H9 (cell line): Measurements from ENCODE around the gene EFL1. TPM values are rescaled to one million over a fixed set of nuclear protein-coding genes. Genes with fewer than 3 reads are reported as not detected.
A peak's percentile ranks its signal among the peaks of the same experiment; 100 is the strongest.

Experiments
- DNase-seq: peaks from one replicate; pipeline ENCODE4 v3.0.0-alpha.2; 2017
- H2AFZ ChIP-seq: one replicate; pipeline ENCODE4 v1.6.1; 2013; ENCODE audit warnings: mild to moderate bottlenecking, low read length, control low read depth, moderate library complexity
- H2AK5ac ChIP-seq: 2 replicates; pipeline ENCODE4 v1.6.1; 2013; ENCODE audit warnings: low read length, control low read depth, mixed read lengths; ENCODE audit not compliant: insufficient read length
- H2BK120ac ChIP-seq: one replicate; pipeline ENCODE4 v1.6.1; 2013; ENCODE audit warnings: low read depth, mild to moderate bottlenecking, low read length, control low read depth, inconsistent platforms; ENCODE audit not compliant: poor library complexity, severe bottlenecking
- H2BK12ac ChIP-seq: 2 replicates; pipeline ENCODE4 v1.6.1; 2013; ENCODE audit warnings: low read length, control low read depth, mixed read lengths, low read depth; ENCODE audit not compliant: insufficient read length
- H2BK15ac ChIP-seq: 2 replicates; pipeline ENCODE4 v1.6.1; 2013; ENCODE audit warnings: low read depth, low read length, control low read depth
- H2BK20ac ChIP-seq: one replicate; pipeline ENCODE4 v1.6.1; 2013; ENCODE audit warnings: low read depth, mild to moderate bottlenecking, low read length, control low read depth, inconsistent platforms; ENCODE audit not compliant: poor library complexity, severe bottlenecking
- H2BK5ac ChIP-seq: 2 replicates; pipeline ENCODE4 v1.6.1; 2013; ENCODE audit warnings: low read length, control low read depth, mixed read lengths; ENCODE audit not compliant: insufficient read length
- H3K14ac ChIP-seq: 2 replicates; pipeline ENCODE4 v1.6.1; 2013; ENCODE audit warnings: low read length, control low read depth; ENCODE audit not compliant: insufficient read depth
- H3K18ac ChIP-seq: 2 replicates; pipeline ENCODE4 v1.6.1; 2013; ENCODE audit warnings: low read depth, mild to moderate bottlenecking, mixed read lengths, low read length, control low read depth; ENCODE audit not compliant: insufficient read length
- H3K23ac ChIP-seq: 2 replicates; pipeline ENCODE4 v1.6.1; 2013; ENCODE audit warnings: low read length, control low read depth, mixed read lengths, low read depth; ENCODE audit not compliant: insufficient read length
- H3K23me2 ChIP-seq: 2 replicates; pipeline ENCODE4 v1.6.1; 2013; ENCODE audit warnings: low read depth, mild to moderate bottlenecking, mixed read lengths, low read length, control low read depth; ENCODE audit not compliant: insufficient read length, poor library complexity, severe bottlenecking
- H3K27ac ChIP-seq: 2 replicates; pipeline ENCODE4 v1.5.1; 2013; ENCODE audit warnings: low read length, control low read depth, mixed read lengths, low read depth; ENCODE audit not compliant: insufficient read length
- H3K27me3 ChIP-seq: 2 replicates; pipeline ENCODE4 v1.6.1; 2013; ENCODE audit warnings: low read length, control low read depth, inconsistent platforms; ENCODE audit not compliant: insufficient read depth
- H3K4ac ChIP-seq: 2 replicates; pipeline ENCODE4 v1.6.1; 2013; ENCODE audit warnings: low read depth, mild to moderate bottlenecking, control low read depth, inconsistent platforms, low read length, moderate library complexity
- H3K4me1 ChIP-seq: 2 replicates; pipeline ENCODE4 v1.6.1; 2013; ENCODE audit warnings: low read length, control low read depth, inconsistent platforms; ENCODE audit not compliant: insufficient read depth
- H3K4me2 ChIP-seq: 2 replicates; pipeline ENCODE4 v1.6.1; 2013; ENCODE audit warnings: low read length, control low read depth, mixed read lengths; ENCODE audit not compliant: insufficient read length, insufficient read depth
- H3K56ac ChIP-seq: 2 replicates; pipeline ENCODE4 v1.6.1; 2013; ENCODE audit warnings: low read depth, mild to moderate bottlenecking, mixed read lengths, low read length, control low read depth; ENCODE audit not compliant: insufficient read length
- H3K79me1 ChIP-seq: 2 replicates; pipeline ENCODE4 v1.6.1; 2013; ENCODE audit warnings: low read depth, mild to moderate bottlenecking, moderate library complexity, low read length, control low read depth, inconsistent platforms; ENCODE audit not compliant: insufficient read depth, poor library complexity, severe bottlenecking
- H3K79me2 ChIP-seq: 2 replicates; pipeline ENCODE4 v1.6.1; 2013; ENCODE audit warnings: low read length, control low read depth, inconsistent platforms; ENCODE audit not compliant: insufficient read depth
- H3K9ac ChIP-seq: 2 replicates; pipeline ENCODE4 v1.6.1; 2013; ENCODE audit warnings: low read length, control low read depth, mixed read lengths; ENCODE audit not compliant: insufficient read length; ENCODE audit errors: extremely low read depth
- H3K9me3 ChIP-seq: one replicate; pipeline ENCODE4 v1.6.1; 2013; ENCODE audit warnings: low read depth, low read length, inconsistent platforms; ENCODE audit not compliant: control insufficient read depth
- H3T11ph ChIP-seq: one replicate; pipeline ENCODE4 v1.6.1; 2013; ENCODE audit warnings: mild to moderate bottlenecking, low read length, control low read depth, inconsistent platforms
- H4K20me1 ChIP-seq: one replicate; pipeline ENCODE4 v1.6.1; 2013; ENCODE audit not compliant: control insufficient read depth, insufficient read length, insufficient read depth
- H4K5ac ChIP-seq: 2 replicates; pipeline ENCODE4 v1.6.1; 2013; ENCODE audit warnings: low read depth, mild to moderate bottlenecking, mixed read lengths, low read length, control low read depth; ENCODE audit not compliant: insufficient read length
- H4K8ac ChIP-seq: replicated peaks from 2 replicates; pipeline ENCODE4 v1.6.1; 2013; ENCODE audit warnings: low read length, control low read depth, mixed read lengths, low read depth; ENCODE audit not compliant: insufficient read length
- H4K91ac ChIP-seq: 2 replicates; pipeline ENCODE4 v1.6.1; 2013; ENCODE audit warnings: low read depth, mild to moderate bottlenecking, moderate library complexity, mixed read lengths, low read length, control low read depth; ENCODE audit not compliant: insufficient read length
- H3K27ac Mint-ChIP-seq, 3 experiments: 2 replicates in 2 of 3; 3 replicates in 1 of 3; pipeline ENCODE4 v1.8.0; 2020 to 2021; ENCODE audit warnings: mixed read lengths in 3 of 3, mild to moderate bottlenecking in 1 of 3, moderate library complexity in 1 of 3
- H3K27me3 Mint-ChIP-seq: 2 replicates; pipeline ENCODE4 v1.8.0; 2021; ENCODE audit warnings: low read depth, mild to moderate bottlenecking, moderate library complexity, mixed read lengths
- H3K36me3 Mint-ChIP-seq, 3 experiments: 2 replicates in 2 of 3; 3 replicates in 1 of 3; pipeline ENCODE4 v1.8.0; 2020 to 2021; ENCODE audit warnings: low read depth in 3 of 3, mixed read lengths in 3 of 3; ENCODE audit not compliant: insufficient read depth in 1 of 3
- H3K4me1 Mint-ChIP-seq, 2 experiments: 2 replicates each; pipeline ENCODE4 v1.8.0; 2020; ENCODE audit warnings: mixed read lengths in 2 of 2
- H3K4me3 Mint-ChIP-seq, 2 experiments: 2 replicates in 1 of 2; 3 replicates in 1 of 2; pipeline ENCODE4 v1.8.0; 2020 to 2021; ENCODE audit warnings: mild to moderate bottlenecking in 2 of 2, mixed read lengths in 2 of 2, moderate library complexity in 1 of 2
- H3K9me3 Mint-ChIP-seq, 2 experiments: 2 replicates in 1 of 2; 3 replicates in 1 of 2; pipeline ENCODE4 v1.8.0; 2020; ENCODE audit warnings: mild to moderate bottlenecking in 2 of 2, mixed read lengths in 2 of 2, moderate library complexity in 1 of 2
- WGBS: extraction: QIAGEN DNeasy Blood & Tissue Kit; methylation state at CpG from one replicate; pipeline ENCODE4 v1.1.7; 2013; ENCODE audit warnings: missing lambda C conversion rate, low lambda C conversion rate, mixed read lengths; ENCODE audit not compliant: insufficient read length; ENCODE audit errors: extremely low coverage; 5-methylcytosine and 5-hydroxymethylcytosine counted together
- total RNA-seq: library from RNA; stranded (reverse); gene quantifications from 2 replicates; pipeline ENCODE4 v1.2.1, GENCODE V29; 2021
- TF ChIP-seq, protein P1 (sequence below): fragments of 200-600 bp; sonication (generic); conservative IDR thresholded peaks from 3 replicates; pipeline ENCODE4 v1.8.0; 2021; ENCODE audit warnings: antibody characterized with exemption, mild to moderate bottlenecking

EFL1 gene
- total RNA-seq, 1 experiment from 2014 or later: 29.4 TPM

- H3K36me3 Mint-ChIP-seq: peaks cover 3 to 22% (median 4%) of the 10 kb centered on the region in 3 experiments; a peak in 5 of 7 replicates
- Histone ChIP-seq H3K4ac (no peak overlapping the region), H2BK15ac (no peak overlapping the region), H2AK5ac (no peak overlapping the region), H3K56ac (no peak overlapping the region), H4K8ac (no peak overlapping the region), H3K9ac (no peak overlapping the region), H3K79me1 (no peaks in the 10 kb centered on the region), H2BK120ac (no peak overlapping the region), H4K20me1 (no peaks in the 10 kb centered on the region), H4K5ac (no peak overlapping the region), H2BK20ac (no peak overlapping the region), H3K18ac (no peak overlapping the region), H2BK5ac (no peak overlapping the region), H3K79me2 (no peaks in the 10 kb centered on the region), H3K14ac (no peak overlapping the region), H3K23me2 (no peaks in the 10 kb centered on the region), H3K4me1 (no peaks in the 10 kb centered on the region), H2AFZ (no peak overlapping the region), H3K27me3 (no peaks in the 10 kb centered on the region), H4K91ac (no peak overlapping the region), H3K27ac (no peak overlapping the region), H2BK12ac (no peak overlapping the region), H3K23ac (no peak overlapping the region), H3T11ph (no peak overlapping the region), H3K9me3 (no peaks in the 10 kb centered on the region), H3K4me2 (no peak overlapping the region)
- no peaks in the 10 kb centered on the region for H3K4me1 Mint-ChIP-seq
- H3K27ac Mint-ChIP-seq: peak overlapping the region in 2 of 3 experiments; percentile 13 to 60; a peak in 2 of 7 replicates
- TF ChIP-seq, protein P1, sequence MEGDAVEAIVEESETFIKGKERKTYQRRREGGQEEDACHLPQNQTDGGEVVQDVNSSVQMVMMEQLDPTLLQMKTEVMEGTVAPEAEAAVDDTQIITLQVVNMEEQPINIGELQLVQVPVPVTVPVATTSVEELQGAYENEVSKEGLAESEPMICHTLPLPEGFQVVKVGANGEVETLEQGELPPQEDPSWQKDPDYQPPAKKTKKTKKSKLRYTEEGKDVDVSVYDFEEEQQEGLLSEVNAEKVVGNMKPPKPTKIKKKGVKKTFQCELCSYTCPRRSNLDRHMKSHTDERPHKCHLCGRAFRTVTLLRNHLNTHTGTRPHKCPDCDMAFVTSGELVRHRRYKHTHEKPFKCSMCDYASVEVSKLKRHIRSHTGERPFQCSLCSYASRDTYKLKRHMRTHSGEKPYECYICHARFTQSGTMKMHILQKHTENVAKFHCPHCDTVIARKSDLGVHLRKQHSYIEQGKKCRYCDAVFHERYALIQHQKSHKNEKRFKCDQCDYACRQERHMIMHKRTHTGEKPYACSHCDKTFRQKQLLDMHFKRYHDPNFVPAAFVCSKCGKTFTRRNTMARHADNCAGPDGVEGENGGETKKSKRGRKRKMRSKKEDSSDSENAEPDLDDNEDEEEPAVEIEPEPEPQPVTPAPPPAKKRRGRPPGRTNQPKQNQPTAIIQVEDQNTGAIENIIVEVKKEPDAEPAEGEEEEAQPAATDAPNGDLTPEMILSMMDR: no peak
- WGBS: no CpG with 5 or more reads among the region's 2 CpGs
- H3K27me3 Mint-ChIP-seq: no peaks in the 10 kb centered on the region
- no peak for DNase-seq
- H3K9me3 Mint-ChIP-seq: no peaks in the 10 kb centered on the region
- no peak overlapping the region for H3K4me3 Mint-ChIP-seq
Measured at GRCh38 chr15:82132742-82133141, 129.8 kb downstream of the EFL1 start.
